DMS 273 (cell line): ENCODE data around the gene RASSF5.

ENCODE experiments used
- DNase-seq: peaks from one replicate; lab custom pipeline; 2025; ENCODE audit not compliant: unreplicated experiment; lab: John Stamatoyannopoulos, UW

RASSF5 gene

GRCh38 chr1:206540044-206540780, 32.9 kb downstream of the RASSF5 start:
- DNase-seq = no peak

GRCh38 chr1:206541236-206541833, 34.0 kb downstream of the RASSF5 start:
- no peak for DNase-seq

- peak; percentile 87 for DNase-seq
Observed at GRCh38 chr1:206544562-206545257, 37.4 kb downstream of the RASSF5 start.

- no peak for DNase-seq
Observed at GRCh38 chr1:206545351-206545750, 38.0 kb downstream of the RASSF5 start.

- DNase-seq = no peak
Observed at GRCh38 chr1:206547104-206547503, 39.8 kb downstream of the RASSF5 start.

GRCh38 chr1:206550446-206550845, 43.1 kb downstream of the RASSF5 start:
- no peak for DNase-seq

GRCh38 chr1:206551296-206551985, 44.1 kb downstream of the RASSF5 start:
- no peak for DNase-seq

GRCh38 chr1:206551986-206552326, 44.6 kb downstream of the RASSF5 start:
- no peak for DNase-seq

- no peak for DNase-seq
Observed at GRCh38 chr1:206554211-206554610, 46.9 kb downstream of the RASSF5 start.

GRCh38 chr1:206554701-206555472, 47.6 kb downstream of the RASSF5 start:
- no peak for DNase-seq

- DNase-seq = no peak
Observed at GRCh38 chr1:206555473-206555935, 48.2 kb downstream of the RASSF5 start.

- DNase-seq = no peak
Observed at GRCh38 chr1:206556047-206556749, 48.9 kb downstream of the RASSF5 start.

GRCh38 chr1:206556750-206557635, 49.7 kb downstream of the RASSF5 start:
- DNase-seq = peak; percentile 73

GRCh38 chr1:206557636-206558473, 50.5 kb downstream of the RASSF5 start:
- DNase-seq = no peak

GRCh38 chr1:206558794-206559671, 51.7 kb downstream of the RASSF5 start:
- no peak for DNase-seq

- DNase-seq = no peak
Observed at GRCh38 chr1:206559672-206559995, 52.3 kb downstream of the RASSF5 start.

- no peak for DNase-seq
Observed at GRCh38 chr1:206560007-206560716, 52.8 kb downstream of the RASSF5 start.
